SHP77 treated with DMSO at 0.1 percent for 48 hours (cell line): Measurements from ENCODE around the gene HERC3.
"Not testable (repeated sequence)": the region's sequence is repeated elsewhere in the genome, so short reads cannot be mapped to it uniquely, and the experiment has no call there.

Source experiments
- DNase-seq: peaks from one replicate; lab custom pipeline; 2025; lab: John Stamatoyannopoulos, UW

Gene HERC3

DNA sequence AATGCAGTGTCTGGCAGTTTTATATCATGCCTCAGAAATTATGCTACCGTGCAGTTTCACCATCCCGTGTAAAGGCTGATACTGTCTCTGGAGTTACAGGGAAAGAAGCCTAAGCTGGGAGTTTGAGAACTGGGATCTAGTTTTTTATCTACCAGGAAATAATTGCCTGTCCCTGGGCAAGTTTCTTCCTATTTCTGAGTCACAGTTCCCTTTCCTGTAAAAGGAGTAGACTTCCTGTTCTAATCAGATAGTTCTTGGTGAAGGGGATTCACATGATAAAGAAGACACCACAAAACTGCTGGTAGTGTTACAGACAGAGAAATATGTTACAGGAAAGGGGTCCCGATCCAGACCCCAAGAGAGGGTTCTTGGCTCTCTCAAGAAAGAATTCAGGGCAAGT, 17.1 kb downstream of the HERC3 start:
- DNase-seq, result no peak

- DNase-seq, result not testable (repeated sequence)
Observed at GRCh38 chr4:88609794-88610193, 17.5 kb downstream of the HERC3 start.

DNA sequence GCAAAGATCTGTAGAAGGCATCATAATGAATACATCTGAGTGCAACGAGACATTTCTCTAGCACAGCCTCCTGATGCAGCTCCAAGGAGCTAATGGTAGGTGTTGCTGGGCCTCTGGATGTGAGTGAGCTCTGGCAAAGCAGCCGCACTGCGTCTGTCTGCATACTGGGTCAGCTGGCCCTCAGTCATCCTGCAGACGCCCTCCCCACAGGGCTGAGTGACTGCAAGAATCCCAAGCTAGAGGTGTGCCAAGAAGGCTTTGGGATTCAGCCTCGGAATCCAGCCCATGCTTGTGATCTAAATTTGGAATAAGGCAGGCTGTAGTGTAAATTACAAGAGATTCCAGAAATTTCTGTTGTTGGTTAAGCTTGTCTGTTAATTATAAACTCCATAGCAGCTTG, 18.5 kb downstream of the HERC3 start:
- no peak for DNase-seq

DNA sequence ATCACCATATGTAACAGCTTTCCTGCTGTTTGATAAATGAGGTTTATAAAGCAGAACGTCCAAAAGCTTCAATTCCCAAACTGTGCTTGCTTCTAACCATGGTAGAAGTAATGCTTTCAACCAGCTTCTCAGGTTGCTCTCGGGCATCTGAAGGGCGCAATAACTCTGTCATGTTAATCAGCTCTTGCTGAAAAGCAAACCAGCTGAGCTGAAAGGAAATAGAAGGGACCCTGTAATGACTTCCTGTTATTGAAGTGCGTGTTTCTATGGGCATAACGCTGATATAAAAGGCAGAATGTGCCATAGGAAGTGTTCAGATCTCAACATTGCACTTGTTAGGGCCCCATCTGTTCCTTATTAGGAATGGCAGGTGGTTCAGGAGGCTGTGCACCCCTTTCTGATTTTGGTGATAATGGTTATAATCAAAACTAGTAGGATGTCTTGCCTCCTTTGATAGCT, 21.2 kb downstream of the HERC3 start:
- no peak for DNase-seq

DNA sequence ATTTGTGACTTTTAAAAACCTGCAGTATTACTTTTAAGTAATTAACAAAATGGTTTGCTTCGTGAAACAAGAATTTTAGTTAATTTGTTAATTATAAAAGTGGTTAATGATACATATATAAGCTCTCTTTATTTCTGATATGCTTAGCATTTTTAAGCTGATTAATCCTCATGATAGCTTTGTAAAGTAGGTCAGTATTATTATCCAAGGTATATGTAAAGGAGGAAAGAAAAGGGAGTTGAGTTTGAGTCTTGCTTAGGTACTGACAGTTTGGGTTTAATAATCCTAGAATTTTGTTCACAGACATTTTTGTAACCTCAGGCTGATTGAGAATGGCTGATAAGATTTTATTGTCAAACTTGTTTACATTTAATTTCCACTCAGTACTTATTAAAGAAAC, 21.8 kb downstream of the HERC3 start:
- DNase-seq, result no peak

GRCh38 chr4:88616275-88617150, 24.2 kb downstream of the HERC3 start:
- no peak for DNase-seq

- DNase-seq, result no peak
Observed at GRCh38 chr4:88618782-88619485, 26.7 kb downstream of the HERC3 start.

DNA sequence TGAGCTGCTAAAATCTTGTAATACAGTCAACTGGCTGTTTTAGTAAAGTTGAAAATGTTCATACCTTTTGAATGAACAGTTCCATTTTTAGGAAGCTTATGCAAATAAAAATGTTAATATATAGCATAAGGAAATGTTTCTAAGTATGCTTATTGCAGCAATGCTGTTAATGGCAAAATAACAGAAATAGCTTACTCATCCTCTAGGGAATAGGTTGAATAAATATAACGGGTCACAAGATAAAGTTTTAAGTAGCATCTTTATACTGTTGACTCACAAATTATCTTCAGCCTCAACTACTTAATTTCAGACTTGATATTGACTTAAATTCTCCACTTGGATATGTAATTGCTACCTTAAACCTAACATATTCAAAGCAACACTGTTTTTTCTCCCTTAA, 27.7 kb downstream of the HERC3 start:
- DNase-seq, result no peak

DNA sequence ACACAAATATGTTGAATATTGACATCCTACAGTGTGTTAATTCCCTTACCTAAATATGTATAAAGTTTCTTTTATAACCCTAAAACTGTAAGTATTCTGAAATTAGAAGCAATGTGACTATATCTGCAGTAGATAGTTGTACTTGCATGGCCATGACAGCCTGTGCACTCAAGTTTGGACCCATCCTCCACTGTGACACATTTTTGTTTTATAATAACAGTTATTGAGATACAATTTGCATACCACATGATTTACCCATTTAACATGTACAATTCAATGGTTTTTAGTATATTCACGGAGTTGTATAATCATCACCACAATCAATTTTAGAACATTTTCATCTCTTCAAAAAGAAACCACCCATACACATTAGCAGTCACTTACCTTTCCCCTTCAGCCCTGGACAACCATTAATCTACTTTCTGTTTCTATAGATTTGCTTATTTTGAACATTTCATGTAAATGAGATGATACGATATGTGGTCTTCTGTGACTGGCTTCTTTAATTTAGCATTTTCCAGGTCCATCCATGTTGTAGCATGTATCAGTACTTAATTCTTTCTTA, 29.6 kb downstream of the HERC3 start:
- no peak for DNase-seq

- no peak for DNase-seq
Observed at GRCh38 chr4:88623097-88623496, 30.8 kb downstream of the HERC3 start.

DNA sequence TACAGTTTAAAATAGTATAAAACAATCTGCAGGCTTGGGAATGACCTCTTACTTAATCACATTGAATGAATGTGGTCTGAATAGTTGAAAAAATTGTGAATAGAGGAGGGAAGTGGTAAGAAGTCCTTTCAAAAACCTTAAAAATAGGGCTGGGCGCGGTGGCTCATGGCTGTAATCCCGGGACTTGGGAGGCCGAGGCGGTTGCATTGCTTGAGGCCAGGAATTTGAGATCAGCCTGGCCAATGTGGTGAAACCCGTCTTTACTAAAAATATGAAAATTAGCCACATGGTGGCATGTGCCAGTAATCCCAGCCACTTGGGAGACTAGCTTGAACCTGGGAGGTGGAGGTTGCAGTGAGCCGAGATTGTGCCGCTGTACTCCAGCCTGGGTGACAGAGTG, 36.5 kb downstream of the HERC3 start:
- DNase-seq, result no peak

DNA sequence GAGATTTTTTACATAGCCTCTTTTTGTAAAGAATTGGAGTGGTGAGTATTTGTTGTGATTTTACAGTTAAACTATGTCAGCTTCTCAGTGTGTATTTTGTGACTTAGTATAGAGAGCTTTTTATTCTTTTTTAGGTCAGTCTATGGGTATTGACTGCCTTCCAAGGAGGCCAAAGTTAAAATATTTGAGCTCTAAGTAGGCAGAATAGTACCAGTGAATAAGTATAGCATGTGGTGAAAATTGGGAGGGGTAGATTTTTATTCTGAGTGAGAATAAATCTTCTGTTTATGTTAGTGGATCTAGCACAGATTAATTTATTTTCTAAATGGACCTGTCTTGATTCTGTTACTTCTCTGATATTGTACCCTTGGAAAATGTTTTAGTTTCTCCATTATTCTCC, 37.5 kb downstream of the HERC3 start:
- no peak for DNase-seq

GRCh38 chr4:88630756-88631155, 38.5 kb downstream of the HERC3 start:
- DNase-seq, result no peak

- no peak for DNase-seq
Observed at GRCh38 chr4:88643932-88644331, 51.7 kb downstream of the HERC3 start.

DNA sequence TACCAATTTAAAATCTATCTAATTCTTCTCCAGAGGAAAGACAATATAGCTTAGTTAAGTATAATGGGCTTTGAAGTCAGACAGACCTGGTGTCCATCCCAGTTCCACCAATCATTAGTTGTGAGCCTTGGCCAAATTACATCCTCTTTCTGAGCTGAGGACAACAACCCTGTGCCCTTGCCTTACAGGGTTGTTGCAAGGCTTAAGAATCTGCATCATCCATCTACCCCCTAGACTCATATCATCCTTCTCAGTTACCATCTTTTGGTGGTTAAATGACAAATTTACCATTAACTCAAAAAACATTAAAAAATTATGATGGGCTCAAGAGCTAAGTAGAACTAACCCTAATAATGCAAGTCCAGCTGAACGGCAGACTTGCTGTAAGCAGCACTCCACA, 53.7 kb downstream of the HERC3 start:
- DNase-seq, result no peak

- DNase-seq, result no peak
Observed at GRCh38 chr4:88646528-88647280, 54.4 kb downstream of the HERC3 start.

GRCh38 chr4:88649716-88650115, 57.4 kb downstream of the HERC3 start:
- no peak for DNase-seq

DNA sequence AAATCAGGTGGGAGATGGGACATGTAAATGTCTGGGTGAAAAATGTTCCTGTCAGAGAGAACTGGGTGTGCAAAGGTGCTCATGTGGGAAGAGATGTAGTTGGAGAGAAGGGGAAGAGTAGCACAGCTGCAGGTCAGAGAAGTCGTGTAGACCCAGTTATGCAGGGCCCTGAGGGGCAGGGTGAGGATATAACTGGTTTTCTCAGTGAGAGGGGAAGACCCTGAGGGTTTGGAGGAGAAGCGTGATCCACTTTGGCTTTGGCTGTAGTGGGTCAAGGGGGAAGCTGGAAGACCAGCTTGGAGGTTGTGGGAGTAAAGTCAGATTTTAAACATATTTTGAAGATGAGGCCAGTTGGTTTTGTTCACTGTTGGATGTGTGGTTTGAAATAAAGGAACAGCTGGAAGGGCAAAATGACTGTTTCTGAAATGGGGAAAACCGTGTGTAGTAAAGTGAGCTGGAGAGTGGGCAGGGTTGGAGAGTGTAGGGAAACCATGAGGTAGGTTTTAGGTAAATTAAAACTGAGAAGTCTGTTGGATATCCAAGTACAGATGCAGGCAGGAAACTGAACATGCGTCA, 61.2 kb downstream of the HERC3 start:
- DNase-seq, result no peak

DNA sequence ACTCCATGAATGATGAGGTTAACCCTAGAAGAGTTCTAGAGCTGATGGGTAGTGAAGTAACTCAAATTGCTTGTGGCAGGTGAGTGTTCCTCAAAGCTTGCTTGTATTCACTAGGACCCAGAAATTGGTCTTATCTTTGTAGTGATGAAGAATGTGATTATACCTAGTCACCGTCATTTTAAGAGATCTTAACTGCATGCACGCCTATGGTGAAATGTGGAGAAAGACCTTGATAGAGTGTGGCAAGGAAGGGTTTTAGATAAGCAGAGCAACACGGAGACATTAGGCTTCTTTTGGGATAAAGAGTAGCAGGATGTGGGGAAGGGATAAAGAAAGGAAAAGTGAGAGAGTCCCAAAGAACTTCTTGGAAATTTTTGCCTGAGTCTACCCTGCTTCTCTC, 62.9 kb downstream of the HERC3 start:
- no peak for DNase-seq

DNA sequence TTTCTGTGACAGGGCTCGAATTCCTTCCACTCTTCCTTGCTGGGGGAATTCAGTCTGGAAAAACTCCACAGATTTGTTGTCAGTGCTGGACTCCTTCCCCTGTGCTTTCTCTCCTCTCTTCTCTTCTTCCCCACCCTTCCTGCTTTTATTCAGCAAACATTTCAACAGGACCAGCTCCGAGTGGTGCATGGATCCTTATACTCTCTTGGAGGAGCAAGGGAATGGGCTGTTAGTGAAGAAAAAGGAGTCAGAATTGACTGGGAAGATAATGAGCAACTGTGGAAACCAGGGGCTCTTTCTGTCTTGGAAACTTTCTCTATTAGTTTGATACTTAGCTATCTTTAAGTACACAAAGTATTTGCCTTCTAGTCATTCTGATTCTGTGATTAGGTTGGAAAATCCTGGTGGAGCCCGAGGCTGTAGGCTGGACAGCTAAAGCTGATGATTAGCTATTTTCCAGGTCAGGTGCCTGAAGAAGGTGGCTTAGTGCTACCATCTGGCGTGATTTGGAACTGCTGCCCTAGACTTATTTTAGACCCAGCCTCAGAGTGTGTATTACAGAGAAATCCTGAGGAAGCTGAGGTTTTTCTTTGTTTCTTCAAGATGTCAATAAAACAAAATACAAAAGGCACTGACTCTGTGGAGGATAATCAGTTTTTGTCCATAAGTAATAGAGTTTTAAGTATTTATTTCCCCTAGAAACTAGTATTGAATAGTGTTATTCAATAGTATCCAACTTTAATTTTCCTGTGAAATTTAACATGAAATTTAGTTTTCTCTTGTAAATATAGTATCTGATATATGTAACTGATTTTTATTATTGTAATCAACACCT, 67.0 kb downstream of the HERC3 start:
- DNase-seq, result no peak

DNA sequence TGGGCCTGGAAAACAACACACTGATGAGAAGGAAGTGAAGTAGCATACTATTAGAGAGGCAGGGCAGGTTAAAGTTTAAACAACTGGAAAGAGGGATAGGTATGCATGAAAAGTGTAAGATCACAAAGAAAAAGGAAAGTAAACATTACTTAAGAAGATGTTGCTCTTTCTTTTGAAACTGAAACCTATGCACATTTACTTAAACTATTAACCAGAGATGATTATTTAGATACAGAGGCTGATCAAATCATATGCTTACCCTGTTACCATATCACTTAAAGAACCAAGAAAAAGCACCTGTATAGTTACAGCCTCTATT, 67.6 kb downstream of the HERC3 start:
- DNase-seq, result no peak
